Type B pancreatic cell (in vitro differentiated cells): ENCODE data around the gene ZG16B. TPM values are rescaled to one million over a fixed set of nuclear protein-coding genes. Genes with fewer than 3 reads are reported as not detected.

Source experiments
- DNase-seq: peaks from one replicate; pipeline ENCODE4 v3.0.0; 2021; ENCODE audit warnings: mixed read lengths; ENCODE audit not compliant: unreplicated experiment; ENCODE audit errors: extremely low spot score
- H3K27ac Mint-ChIP-seq: 2 replicates; pipeline ENCODE4 v1.8.0; 2021; ENCODE audit warnings: mild to moderate bottlenecking, mixed read lengths
- H3K27me3 Mint-ChIP-seq: 2 replicates; pipeline ENCODE4 v1.8.0; 2021; ENCODE audit warnings: mixed read lengths
- H3K36me3 Mint-ChIP-seq: 2 replicates; pipeline ENCODE4 v1.8.0; 2021; ENCODE audit warnings: mixed read lengths
- H3K4me1 Mint-ChIP-seq: one replicate; pipeline ENCODE4 v1.8.0; 2021; ENCODE audit warnings: mixed read lengths; ENCODE audit not compliant: unreplicated experiment
- H3K4me3 Mint-ChIP-seq: 2 replicates; pipeline ENCODE4 v1.8.0; 2021; ENCODE audit warnings: mild to moderate bottlenecking, mixed read lengths
- H3K9me3 Mint-ChIP-seq: 2 replicates; pipeline ENCODE4 v1.8.0; 2021; ENCODE audit warnings: mixed read lengths
- total RNA-seq: library from RNA; stranded (reverse); gene quantifications from 2 replicates; pipeline ENCODE4 v1.2.1, GENCODE V29; 2021; ENCODE audit warnings: low replicate concordance
- TF ChIP-seq, protein P1 (sequence below): fragments of 200-600 bp; sonication (generic); conservative IDR thresholded peaks from 2 replicates; pipeline ENCODE4 v1.5.0; 2021; ENCODE audit warnings: antibody characterized with exemption, mild to moderate bottlenecking

ZG16B gene
- total RNA-seq, 1 donor from 2014 or later, result 1.5 TPM

DNA sequence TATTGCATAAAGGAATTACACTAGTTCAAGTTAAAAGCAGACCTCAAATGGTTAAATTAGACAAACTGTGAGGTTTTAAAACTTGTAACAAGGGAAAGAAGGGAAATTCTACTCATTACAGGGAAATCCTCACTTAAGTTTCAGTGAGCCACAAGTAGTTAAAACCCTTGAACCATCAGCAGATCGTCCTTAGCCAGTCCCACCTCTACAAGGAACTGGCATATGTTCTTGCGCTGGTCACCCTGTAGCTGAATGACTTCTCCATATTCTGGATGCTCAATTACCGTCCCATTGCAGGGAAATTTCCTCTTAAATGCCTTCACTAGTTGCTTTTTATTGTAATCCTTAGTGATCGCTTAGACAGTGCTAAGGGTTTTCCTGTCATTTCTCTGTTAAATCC is 7.6 kb upstream of the ZG16B start:
- Mint-ChIP-seq H3K9me3 (no peaks in the 10 kb centered on the region), H3K4me3 (no peak overlapping the region), H3K4me1 (no peaks in the 10 kb centered on the region), H3K27ac (no peak overlapping the region), H3K27me3 (peaks cover 12% of the 10 kb centered on the region), H3K36me3 (no peaks in the 10 kb centered on the region)
- no peak for DNase-seq
- TF ChIP-seq, protein P1, sequence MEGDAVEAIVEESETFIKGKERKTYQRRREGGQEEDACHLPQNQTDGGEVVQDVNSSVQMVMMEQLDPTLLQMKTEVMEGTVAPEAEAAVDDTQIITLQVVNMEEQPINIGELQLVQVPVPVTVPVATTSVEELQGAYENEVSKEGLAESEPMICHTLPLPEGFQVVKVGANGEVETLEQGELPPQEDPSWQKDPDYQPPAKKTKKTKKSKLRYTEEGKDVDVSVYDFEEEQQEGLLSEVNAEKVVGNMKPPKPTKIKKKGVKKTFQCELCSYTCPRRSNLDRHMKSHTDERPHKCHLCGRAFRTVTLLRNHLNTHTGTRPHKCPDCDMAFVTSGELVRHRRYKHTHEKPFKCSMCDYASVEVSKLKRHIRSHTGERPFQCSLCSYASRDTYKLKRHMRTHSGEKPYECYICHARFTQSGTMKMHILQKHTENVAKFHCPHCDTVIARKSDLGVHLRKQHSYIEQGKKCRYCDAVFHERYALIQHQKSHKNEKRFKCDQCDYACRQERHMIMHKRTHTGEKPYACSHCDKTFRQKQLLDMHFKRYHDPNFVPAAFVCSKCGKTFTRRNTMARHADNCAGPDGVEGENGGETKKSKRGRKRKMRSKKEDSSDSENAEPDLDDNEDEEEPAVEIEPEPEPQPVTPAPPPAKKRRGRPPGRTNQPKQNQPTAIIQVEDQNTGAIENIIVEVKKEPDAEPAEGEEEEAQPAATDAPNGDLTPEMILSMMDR, result no peak

GRCh38 chr16:2824626-2825025 is 5.5 kb upstream of the ZG16B start:
- no peak overlapping the region for H3K27ac Mint-ChIP-seq
- H3K27me3 Mint-ChIP-seq, result peaks cover 13% of the 10 kb centered on the region
- no peaks in the 10 kb centered on the region for H3K36me3 Mint-ChIP-seq
- no peaks in the 10 kb centered on the region for H3K9me3 Mint-ChIP-seq
- no peak overlapping the region for H3K4me3 Mint-ChIP-seq
- DNase-seq, result no peak
- H3K4me1 Mint-ChIP-seq, result no peaks in the 10 kb centered on the region
- TF ChIP-seq, protein P1, result no peak

DNA sequence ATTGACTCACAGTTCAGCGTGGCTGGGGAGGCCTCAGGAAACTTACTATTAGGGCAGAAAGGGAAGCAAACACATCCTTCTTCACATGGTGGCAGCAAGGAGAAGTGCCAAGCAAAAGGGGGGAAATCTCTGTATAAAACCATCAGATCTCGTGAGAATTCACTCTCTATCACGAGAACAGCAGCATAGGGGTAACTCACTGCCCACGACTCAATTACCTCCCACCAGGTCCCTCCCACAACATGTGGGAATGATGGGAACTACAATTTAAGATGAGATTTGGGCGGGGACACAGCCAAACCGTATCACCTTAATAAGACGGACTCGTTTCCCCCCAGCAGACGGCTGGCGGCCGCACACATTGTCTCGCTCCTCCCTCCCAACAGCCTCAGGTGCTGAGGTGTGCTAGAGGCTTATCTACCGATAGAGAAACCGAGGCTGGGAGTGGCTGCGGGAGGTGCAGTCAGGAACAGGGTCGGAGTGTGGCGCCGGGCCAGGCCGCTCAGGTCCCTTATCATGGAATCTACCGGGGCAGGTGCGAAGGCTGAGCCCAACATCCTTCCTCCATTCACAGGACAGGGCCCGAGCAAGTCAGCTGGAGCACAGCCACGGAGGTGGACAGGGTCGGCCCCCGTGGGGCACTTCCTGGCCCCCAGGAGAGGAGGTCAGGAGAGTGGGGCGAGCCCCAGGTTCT is 4.9 kb upstream of the ZG16B start:
- Mint-ChIP-seq H3K9me3 (no peaks in the 10 kb centered on the region), H3K27me3 (peaks cover 13% of the 10 kb centered on the region), H3K27ac (no peak overlapping the region), H3K4me1 (no peaks in the 10 kb centered on the region), H3K36me3 (no peaks in the 10 kb centered on the region), H3K4me3 (no peak overlapping the region)
- TF ChIP-seq, protein P1, result no peak
- no peak for DNase-seq

DNA sequence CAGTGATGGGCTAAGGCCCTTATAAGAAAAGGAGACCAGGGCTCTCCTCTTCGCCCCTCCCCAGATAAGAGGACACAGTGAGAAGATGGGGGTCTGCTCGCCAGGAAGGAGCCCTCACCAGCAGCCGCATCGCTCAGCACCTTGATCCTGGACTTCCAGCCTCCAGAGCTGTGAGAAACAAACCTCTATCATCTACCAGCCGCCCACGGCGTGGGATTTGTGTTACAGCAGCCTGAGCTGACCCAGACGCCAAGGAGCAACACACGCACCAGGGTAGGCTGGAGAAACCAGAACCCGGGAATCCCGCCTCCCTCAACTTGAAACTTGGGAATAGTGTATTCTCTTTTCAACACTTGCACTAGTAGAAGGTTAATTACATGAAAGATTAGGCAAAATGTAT is 4.2 kb upstream of the ZG16B start:
- no peak overlapping the region for H3K27ac Mint-ChIP-seq
- H3K9me3 Mint-ChIP-seq, result no peaks in the 10 kb centered on the region
- DNase-seq, result no peak
- no peak overlapping the region for H3K4me3 Mint-ChIP-seq
- peaks cover 14% of the 10 kb centered on the region for H3K27me3 Mint-ChIP-seq
- no peaks in the 10 kb centered on the region for H3K4me1 Mint-ChIP-seq
- TF ChIP-seq, protein P1, result no peak
- no peaks in the 10 kb centered on the region for H3K36me3 Mint-ChIP-seq

DNA sequence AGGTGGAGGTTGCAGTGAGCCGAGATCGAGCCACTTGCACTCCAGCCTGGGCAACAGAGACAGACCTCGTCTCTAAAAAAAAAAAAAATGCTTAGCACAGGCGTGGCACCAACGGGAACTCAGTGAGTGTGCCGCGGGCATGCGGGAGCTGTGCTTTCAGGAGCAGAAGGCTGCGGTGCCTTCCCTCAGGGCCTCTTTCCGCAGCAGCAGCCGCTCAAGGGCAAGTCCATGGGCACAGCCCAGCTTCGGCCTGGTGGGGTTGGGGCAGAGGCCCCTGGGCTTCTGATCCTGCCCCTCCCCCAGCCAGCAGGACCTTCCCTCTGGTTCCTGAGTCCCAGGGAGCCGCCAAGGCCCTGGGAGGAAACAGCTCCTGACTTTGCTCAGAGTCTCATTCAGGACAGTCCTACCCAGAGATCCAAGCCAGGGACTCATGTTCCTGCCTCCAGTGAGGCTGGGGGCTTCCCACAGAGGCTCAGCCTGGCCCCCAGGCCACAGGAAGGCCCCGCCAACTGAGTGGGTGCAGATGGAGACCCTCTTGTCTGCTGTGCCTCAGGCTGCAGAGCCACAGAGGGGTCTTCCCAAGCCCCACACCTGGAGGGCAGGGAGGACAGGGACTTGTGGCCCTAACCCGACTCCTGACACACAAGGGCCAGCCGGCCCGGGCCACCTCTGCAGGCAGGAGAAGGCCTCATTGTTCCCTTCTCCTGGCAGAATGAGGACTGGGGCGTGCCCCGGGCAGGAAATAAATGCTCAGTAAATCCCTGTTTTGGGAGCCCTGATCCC is 3.3 kb upstream of the ZG16B start:
- Mint-ChIP-seq H3K4me1 (no peaks in the 10 kb centered on the region), H3K9me3 (no peaks in the 10 kb centered on the region), H3K4me3 (no peak overlapping the region), H3K27ac (no peak overlapping the region), H3K27me3 (peaks cover 16% of the 10 kb centered on the region), H3K36me3 (no peaks in the 10 kb centered on the region)
- no peak for DNase-seq
- TF ChIP-seq, protein P1, result no peak
